Effector CD4-positive, alpha-beta T cell (primary cell): ENCODE measurements around the gene RPTOR.
"Not testable (repeated sequence)": the region's sequence is repeated elsewhere in the genome, so short reads cannot be mapped to it uniquely, and the experiment has no call there.

Experiments used
- DNase-seq: peaks from one replicate; pipeline ENCODE4 v3.0.0-alpha.2; 2020

The RPTOR gene

DNA sequence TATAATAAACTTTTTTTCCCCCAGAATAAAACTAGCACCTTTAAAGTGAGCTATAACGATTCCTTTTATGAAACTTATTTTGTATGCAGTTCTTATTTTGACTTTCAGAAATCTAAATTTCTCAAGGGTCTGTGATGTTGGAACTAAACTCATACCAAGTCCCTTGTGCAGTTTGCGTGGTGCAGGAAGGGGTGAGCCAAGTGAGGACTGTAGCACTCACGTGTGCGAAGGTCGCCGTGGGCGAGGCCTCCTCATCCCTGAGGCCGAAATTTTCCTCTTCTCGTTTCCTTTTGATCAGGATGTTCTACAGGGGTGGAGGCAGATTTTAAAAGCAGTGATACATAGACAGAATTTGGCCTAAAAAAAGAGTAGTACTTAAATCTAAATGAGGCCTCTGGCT lies 73.7 kb downstream of the RPTOR start:
- DNase-seq = no peak

DNA sequence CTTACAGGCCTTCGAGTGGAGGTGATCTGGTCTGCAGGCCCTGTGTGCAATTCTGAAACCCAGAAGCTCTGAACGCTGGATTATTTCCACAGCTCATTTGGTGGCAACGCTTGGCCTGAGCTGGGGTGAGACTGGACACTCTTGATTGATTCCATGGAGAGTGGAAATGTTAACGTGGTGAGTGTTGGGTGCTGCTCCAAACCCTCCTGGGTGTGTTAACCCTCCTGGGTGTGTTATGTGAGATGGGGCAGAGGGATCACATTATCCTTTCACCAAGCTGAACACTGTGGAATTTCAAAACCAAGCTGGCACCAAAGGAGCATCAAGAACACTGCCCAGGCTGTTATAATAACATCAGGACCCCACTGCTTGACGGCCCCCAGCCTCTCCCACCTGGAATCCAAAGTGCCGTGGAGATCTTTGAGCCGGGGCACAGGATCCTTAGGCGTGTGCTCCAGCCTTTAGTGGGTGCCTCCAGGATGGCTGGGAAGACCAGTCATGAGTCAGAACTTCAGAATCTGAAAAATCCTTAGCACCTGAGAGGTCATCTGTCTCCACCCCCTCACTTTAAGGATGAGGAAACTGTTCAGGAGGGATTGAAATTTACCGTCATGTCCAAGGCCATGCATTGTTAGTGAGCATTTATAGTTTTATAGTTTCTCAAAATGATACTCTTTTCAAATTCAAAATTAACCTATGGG lies 75.0 kb downstream of the RPTOR start:
- DNase-seq = no peak

DNA sequence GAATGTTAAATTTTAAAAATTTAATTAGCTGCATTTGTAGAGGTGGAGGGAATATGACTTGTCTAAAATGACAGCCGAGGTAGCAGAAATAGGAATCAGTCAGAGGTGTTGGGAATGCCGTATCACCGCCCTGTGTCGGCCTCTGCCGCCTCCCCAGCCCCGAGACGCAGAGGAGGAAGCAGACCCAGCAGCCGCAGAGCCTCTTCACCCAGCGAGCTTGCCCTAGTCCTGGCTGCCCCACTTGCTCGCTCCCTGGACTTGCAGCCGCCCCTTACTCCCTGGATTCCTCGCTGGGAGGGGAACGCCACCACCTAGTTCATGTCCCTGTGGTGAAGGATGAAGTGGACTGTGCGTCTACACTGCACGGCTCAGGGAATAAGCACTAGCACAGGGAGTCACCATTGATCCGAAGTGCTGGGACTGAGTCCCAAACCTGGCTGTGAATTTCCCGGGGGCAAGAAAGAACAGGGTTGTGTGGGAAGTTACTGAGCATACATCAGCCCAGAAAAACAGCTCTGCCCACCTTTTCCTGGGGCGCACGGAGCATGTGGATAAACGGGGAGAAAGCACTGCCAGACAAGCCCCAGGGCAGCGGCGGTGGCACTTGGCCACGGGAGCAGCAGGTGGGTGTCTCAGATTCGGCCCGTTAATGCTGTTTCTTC lies 76.8 kb downstream of the RPTOR start:
- no peak for DNase-seq

- no peak for DNase-seq
Measured at GRCh38 chr17:80621997-80622357, 77.3 kb downstream of the RPTOR start.

GRCh38 chr17:80624864-80625263 lies 80.2 kb downstream of the RPTOR start:
- no peak for DNase-seq

DNA sequence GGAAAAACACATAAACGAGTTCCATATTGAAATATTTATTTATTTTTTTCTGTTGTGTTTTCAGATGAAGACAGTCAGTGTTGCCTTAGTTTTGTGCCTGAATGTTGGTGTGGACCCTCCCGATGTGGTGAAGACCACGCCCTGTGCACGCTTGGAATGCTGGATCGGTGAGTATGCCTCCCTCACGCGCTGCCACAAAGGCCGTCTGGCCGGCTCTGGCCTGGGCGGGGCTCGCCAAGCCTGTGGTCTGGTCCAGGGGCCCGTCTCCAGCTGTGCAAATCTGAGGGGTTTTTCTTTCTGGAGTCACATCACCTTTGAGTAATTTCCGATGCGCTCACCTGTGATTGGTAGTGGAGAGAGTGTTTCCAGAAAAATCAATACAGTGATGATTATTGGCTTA lies 81.0 kb downstream of the RPTOR start:
- DNase-seq = no peak

GRCh38 chr17:80628881-80629280 lies 84.2 kb downstream of the RPTOR start:
- DNase-seq = not testable (repeated sequence)

DNA sequence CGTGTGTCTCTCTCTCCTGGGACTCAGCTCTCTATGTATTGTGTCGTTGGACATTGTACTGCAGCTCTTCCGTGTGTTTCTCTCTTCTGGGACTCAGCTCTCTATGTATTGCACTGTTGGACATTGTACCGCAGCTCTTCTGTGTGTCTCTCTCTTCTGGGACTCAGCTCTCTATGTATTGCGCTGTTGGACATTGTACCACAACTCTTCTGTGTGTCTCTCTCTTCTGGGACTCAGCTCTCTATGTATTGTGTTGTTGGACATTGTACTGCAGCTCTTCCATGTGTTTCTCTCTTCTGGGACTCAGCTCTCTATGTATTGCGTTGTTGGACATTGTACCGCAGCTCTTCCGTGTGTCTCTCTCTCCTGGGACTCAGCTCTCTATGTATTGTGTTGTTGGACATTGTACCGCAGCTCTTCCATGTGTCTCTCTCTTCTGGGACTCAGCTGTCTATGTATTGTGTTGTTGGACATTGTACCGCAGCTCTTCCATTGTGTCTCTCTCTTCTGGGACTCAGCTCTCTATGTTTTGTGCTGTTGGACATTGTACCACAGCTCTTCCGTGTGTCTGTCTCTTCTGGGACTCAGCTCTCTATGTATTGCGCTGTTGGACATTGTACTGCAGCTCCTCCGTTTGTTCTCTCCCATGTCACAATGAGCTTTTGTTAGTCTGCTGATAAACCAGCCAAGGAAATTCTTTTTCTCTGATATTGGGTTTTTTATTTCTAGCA lies 84.8 kb downstream of the RPTOR start:
- DNase-seq = no peak

DNA sequence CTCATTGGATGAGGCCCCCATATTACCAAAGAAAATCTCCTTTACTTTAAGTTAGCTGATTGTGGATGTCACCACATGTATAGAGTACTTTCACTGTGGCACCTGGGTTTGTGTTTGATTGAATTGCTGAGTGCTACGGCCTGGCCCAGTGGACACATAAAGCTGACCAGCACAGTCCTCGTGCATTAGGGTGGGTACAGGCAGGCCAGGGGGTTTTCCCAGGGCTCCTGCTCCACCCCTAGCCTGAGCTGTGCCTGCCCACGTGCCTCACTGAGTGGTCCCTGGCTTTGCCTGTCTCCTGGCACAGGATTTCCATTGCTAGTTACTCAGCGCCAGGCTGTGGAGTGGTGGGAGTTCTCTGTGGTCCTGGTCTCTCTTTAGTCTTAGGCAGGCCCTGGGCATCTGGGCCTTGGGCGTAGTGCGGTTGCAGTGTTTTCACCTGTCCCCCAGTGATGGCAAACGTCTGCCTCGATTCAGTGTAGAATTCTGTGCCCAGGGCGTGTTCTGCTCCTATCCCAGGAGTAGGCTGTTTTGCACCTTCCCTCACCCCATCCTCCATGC lies 86.0 kb downstream of the RPTOR start:
- DNase-seq = no peak

- DNase-seq = no peak
Measured at GRCh38 chr17:80631142-80632045, 86.8 kb downstream of the RPTOR start.

DNA sequence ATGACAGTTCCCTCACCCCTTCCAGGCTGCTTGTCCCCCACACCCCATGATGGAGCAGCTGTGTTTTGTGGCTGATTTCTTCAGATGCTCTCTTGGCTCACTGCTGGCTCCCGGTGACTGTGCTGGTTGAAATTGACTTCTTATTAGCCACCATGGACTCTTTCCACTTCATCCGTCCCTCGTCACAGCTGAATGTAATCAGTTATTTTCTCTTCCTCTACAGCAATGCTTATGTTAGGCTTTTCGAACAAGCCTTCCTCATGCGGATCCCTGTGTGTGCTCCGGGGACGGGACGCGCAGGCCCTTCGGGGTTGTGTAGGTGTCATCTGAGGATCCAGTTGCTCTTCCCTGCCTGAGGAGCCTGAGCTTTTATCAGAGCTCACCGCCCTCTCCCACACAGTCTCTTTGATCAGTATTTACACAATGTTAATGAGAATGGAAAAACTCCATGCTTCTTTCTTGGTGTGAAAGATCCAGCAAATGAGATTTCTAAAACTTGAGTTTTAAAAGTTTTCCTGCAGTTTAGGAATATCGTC lies 87.5 kb downstream of the RPTOR start:
- no peak for DNase-seq

- no peak for DNase-seq
Measured at GRCh38 chr17:80633207-80633606, 88.6 kb downstream of the RPTOR start.

DNA sequence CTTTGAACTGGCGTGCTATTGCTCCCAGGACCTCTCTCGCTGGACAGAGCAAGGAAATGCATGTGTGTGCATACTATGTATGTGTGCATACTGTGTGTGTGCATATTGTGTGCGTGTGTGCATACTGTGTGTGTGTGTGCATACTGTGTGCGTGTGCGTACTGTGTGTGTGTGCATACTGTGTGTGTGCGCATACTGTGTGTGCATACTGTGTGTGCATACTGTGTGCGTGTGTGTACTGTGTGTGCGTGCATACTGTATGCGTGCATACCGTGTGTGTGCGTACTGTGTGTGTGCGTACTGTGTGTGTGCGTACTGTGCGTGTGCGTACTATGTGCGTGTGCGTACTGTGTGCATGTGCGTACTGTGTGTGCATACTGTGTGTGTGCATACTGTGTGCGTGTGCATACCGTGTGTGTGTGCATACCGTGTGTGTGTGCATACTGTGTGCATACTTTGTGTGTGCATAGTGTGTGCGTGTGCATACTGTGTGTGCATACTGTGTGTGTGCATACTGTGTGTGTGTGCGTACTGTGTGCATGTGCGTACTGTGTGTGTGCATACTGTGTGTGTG lies 89.4 kb downstream of the RPTOR start:
- no peak for DNase-seq

DNA sequence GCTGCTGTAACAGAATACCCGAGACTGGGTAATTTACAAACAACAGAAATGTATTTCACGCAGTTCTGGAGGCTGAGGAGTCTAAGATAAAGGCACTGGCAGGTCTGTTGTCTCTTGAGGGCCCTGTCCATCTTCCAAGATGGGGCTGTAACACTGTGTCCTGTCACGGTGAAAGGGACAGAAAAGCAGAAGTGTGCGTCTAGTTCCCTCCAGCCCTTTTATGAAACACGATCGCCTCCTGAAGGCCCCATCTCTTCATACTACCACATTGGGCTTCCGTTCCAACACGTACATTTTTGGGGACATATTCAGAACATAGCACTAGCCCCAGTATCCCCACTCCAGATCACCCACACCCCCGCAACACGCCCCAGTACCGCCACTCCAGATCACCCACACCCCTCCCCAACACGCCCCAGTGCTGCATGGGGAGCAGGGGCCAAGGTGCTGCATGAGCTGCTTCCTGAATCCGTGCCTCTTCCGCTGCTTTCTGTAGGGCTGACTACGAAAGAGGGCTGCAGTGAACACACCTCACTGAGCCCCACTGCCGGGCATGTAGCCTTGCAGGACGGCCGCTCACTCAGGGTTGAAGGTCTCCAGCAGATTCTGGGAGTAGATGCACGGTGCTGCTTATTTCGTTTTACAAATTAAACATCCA lies 91.9 kb downstream of the RPTOR start:
- no peak for DNase-seq

GRCh38 chr17:80637048-80637781 lies 92.6 kb downstream of the RPTOR start:
- no peak for DNase-seq

- no peak for DNase-seq
Measured at GRCh38 chr17:80639658-80640057, 95.0 kb downstream of the RPTOR start.

- DNase-seq = no peak
Measured at GRCh38 chr17:80640366-80641084, 95.9 kb downstream of the RPTOR start.

DNA sequence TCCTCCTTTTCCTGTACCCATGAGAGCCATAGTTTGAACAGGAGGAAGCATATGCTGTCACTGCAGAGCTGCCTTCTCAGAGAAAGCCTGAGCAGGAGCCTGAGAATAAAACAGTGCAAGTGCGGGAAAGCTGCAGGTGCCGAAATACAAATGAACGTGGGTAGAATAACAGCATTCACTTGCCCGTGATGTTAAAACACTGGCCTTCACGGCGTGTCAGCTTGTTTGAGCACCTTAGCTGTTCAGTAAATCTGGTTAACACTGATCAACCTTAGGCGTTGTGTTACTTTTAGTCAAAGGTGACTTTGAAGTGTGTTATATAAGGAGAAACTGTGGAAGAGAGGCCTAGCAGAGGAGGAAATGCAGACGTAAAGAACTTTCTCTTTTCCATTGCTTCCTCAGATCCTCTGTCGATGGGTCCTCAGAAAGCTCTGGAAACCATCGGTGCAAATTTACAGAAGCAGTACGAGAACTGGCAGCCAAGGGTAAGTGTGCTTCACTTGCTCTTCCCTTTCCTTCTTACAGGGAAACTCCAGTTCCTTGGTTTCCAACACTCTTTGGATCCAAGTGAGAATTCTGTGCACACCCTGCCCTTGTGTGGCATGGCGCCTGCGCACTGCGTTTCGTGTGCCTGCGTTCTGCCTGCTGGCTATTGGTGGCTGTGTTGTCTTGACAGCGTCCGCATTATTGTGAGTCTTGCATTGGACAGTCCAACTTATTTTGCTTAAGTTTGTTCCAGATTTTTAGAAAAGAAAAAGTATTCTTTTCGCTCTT lies 98.9 kb downstream of the RPTOR start:
- DNase-seq = no peak

DNA sequence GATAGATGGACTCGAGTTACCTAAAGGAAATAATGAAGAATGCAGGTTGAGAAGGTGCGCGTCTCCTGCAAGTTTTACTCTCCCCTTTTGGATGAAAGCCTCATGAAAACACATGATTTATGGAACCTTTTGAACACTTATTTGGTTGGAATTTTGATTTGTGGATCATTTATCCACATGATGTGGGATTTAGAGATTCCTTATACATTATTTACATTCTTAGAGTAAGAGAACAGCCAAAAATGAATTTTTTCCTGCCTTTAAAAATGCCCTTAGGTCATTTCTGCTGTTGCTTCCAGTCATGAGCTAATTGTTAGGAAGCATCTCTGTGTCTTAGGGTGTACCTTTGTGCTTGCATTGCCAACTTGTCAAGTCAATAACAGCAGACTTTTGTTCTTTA lies 99.9 kb downstream of the RPTOR start:
- DNase-seq = no peak
